Measurements from ENCODE around the gene NXPH1. TPM values are rescaled to one million over a fixed set of nuclear protein-coding genes. Genes with fewer than 3 reads are reported as not detected.

NXPH1 gene
- total RNA-seq, 3 donors from 2014 or later, result 0.08 TPM; not detected in 2

DNA sequence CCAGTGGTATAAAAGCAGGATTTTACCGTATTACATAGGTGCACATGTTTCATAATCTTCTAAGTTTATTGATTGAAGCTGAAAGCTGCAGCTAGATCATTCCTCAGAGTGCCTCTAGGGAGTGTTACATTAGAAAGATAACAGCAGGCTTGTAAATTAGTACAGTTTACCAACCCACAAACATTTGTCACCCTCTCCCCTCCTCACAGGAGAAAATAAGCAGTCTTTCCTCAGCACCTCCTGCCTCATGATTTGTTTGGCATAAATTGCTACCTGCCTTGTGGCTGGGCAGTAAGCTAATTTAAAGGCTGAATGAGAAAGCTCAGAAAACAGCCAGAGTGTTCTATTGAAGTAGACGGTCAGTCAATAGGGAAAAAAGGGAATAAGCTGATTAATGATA, 74.2 kb downstream of the NXPH1 start:
- ATAC-seq (no peak), DNase-seq (no peak)
- no peaks in the 10 kb centered on the region for H3K36me3 Mint-ChIP-seq (ENCODE audit: insufficient read depth)
- no peaks in the 10 kb centered on the region for H3K9me3 Mint-ChIP-seq
- H3K27me3 Mint-ChIP-seq (ENCODE audit: low read depth), result peaks cover 6% of the 10 kb centered on the region
- H3K4me3 Mint-ChIP-seq, result no peak overlapping the region
- H3K4me1 Mint-ChIP-seq (ENCODE audit: low read depth), result no peaks in the 10 kb centered on the region

DNA sequence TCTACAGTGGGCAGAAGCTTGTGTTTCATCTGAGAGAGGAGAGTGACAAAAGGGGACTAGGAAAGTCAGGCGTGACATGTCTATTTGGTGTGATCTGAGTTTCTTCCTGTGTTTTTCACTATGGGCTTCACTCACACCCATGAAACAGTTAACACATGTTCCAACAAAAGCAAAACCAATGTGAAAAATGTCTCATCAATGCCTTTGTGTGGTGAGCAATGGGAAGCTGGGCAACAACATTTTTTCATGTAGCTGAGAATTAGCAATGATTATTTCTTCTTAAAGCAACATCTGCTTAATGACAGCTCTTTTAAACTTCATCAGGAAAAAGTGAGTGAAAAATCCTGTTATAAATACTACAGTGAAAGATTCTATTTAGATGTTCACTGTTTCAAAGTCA, 76.2 kb downstream of the NXPH1 start:
- Mint-ChIP-seq H3K4me3 (no peak overlapping the region), H3K36me3 (ENCODE audit: insufficient read depth) (no peaks in the 10 kb centered on the region), H3K9me3 (no peaks in the 10 kb centered on the region), H3K4me1 (ENCODE audit: low read depth) (no peaks in the 10 kb centered on the region), H3K27me3 (ENCODE audit: low read depth) (peaks cover 6% of the 10 kb centered on the region)
- DNase-seq (no peak), ATAC-seq (no peak)

DNA sequence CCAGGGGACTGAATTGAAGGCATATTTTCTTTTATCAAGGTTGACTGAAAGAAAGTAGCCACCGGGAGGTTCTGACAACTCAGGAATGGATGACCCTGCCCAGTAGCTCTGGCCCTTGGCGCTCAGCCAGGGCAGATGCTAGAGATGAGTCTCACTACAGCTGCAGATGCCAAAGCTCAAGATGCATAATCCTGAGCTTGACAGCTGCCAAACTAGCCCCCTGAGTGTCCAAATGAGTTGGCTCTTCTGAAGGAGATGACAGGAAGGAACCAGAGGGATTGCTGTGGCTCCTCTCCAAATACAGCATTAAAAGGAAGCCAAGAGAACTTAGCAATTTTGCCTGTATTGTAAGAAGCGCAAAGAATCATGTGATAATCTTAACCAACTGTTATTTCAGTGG, 78.4 kb downstream of the NXPH1 start:
- H3K9me3 Mint-ChIP-seq, result no peaks in the 10 kb centered on the region
- H3K4me1 Mint-ChIP-seq (ENCODE audit: low read depth), result no peaks in the 10 kb centered on the region
- no peaks in the 10 kb centered on the region for H3K36me3 Mint-ChIP-seq (ENCODE audit: insufficient read depth)
- no peak overlapping the region for H3K4me3 Mint-ChIP-seq
- ATAC-seq (no peak), DNase-seq (no peak)
- H3K27me3 Mint-ChIP-seq (ENCODE audit: low read depth), result peaks cover 2% of the 10 kb centered on the region

DNA sequence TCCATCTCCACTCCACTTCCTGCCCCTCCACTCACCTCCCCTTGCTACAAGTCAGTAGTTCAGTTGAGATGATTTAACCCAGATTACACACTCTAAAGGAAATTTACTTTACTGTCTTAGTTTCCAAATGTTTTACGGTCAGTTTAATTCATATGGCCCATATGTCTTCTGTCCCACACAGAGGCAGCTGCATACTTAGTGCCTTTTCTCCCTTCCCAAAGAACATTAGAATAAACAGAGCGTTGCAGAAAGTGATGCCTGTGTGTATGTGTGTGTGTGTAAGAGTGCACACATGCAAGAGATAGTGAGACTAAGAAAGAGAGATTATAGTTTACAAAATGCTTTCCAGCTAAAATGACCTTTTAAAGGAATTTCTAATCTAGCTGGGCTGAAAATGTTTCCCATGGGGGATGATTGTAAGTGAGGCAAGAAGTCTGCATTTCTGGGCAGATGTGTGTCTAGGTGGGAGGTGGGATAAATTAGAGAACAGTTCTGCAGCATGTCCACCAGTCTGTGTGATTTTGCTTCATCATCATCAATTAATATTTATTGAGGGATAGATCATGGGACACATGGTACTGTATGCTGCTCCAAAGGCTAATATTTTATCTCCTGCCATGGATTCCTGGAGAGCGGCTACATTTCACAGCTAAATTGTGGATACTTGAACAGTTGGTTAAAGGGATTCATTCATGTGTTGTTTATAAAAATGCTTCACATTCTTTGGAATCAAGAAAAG, 81.5 kb downstream of the NXPH1 start:
- no peak overlapping the region for H3K4me3 Mint-ChIP-seq
- no peaks in the 10 kb centered on the region for H3K9me3 Mint-ChIP-seq
- no peak for DNase-seq
- H3K27me3 Mint-ChIP-seq (ENCODE audit: low read depth), result no peaks in the 10 kb centered on the region
- H3K4me1 Mint-ChIP-seq (ENCODE audit: low read depth), result no peaks in the 10 kb centered on the region
- ATAC-seq, result no peak
- no peaks in the 10 kb centered on the region for H3K36me3 Mint-ChIP-seq (ENCODE audit: insufficient read depth)

DNA sequence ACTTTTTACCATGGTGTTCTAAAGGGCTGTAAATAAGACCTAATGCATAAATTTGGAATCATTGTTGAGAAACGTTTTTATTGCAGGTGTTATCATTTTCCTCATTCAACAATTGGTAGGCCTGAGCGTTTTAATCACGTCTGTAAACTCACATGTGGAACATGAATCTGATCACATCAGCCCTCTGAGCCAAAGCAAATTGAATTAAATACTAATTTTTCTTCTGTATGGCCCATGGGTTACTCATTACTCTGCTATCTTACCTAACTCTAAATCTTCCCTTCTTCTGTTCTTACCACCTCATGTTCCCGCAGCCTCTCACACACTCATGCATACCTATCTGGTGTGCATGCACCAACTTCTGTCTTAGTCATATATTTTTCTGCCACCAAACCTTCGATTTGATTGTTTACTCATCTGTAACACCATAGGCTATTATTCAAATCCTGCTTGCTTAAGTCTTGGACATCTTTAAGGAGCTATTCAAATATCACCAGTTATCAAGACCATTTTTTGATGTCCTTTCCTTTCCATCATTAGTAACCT, 82.3 kb downstream of the NXPH1 start:
- Mint-ChIP-seq H3K4me3 (no peak overlapping the region), H3K27me3 (ENCODE audit: low read depth) (no peaks in the 10 kb centered on the region), H3K36me3 (ENCODE audit: insufficient read depth) (no peaks in the 10 kb centered on the region)

DNA sequence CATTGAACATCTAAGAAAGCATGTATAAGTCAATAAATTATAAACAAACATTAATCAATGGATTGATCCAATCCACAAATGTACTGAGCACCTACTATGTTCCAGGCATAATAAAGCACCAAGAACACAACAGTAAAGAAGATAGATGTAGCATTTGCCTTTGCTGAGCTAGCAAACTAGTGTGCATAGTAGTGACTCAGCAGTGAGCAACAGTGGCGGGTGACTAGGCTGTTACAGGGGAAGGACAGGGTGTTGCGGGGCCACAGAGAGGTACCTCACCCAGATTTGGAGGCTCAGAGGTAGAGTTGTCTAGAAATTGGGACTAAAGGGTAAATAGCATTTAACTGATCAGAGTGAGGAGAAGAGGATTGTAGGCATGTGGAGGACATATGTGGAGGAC, 83.6 kb downstream of the NXPH1 start:
- DNase-seq (no peak), ATAC-seq (no peak)
- Mint-ChIP-seq H3K9me3 (no peaks in the 10 kb centered on the region), H3K36me3 (ENCODE audit: insufficient read depth) (no peaks in the 10 kb centered on the region), H3K4me3 (no peak overlapping the region), H3K4me1 (ENCODE audit: low read depth) (no peaks in the 10 kb centered on the region), H3K27me3 (ENCODE audit: low read depth) (no peaks in the 10 kb centered on the region)

More for the DNA sequence above, 82.3 kb downstream of the NXPH1 start:
- ATAC-seq (no peak), DNase-seq (no peak)
- Mint-ChIP-seq H3K9me3 (no peaks in the 10 kb centered on the region), H3K4me1 (ENCODE audit: low read depth) (no peaks in the 10 kb centered on the region)

DNA sequence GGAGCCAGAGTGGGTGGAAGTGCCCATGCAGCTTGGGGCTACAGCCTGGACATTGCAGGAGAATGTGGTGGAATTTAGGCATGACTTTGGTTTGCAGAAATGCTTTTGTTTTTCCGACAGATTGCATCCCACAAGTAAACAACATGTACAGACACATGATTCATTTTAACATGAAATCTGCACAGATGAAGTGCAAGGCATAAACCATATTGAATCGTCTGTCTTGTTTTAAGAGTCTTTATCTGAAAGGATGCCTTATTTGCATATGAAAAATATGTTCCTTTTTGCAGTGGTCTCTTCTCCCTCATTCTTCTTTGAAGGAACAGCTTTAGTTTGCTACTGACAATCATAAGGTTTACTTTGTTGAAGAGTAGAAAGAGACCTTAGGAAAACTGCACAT, 94.9 kb downstream of the NXPH1 start:
- no peaks in the 10 kb centered on the region for H3K27me3 Mint-ChIP-seq (ENCODE audit: low read depth)
- DNase-seq, result no peak
- no peak for ATAC-seq
- H3K36me3 Mint-ChIP-seq (ENCODE audit: insufficient read depth), result no peaks in the 10 kb centered on the region
- H3K4me3 Mint-ChIP-seq, result no peak overlapping the region
- peaks cover 9% of the 10 kb centered on the region for H3K9me3 Mint-ChIP-seq
- H3K4me1 Mint-ChIP-seq (ENCODE audit: low read depth), result no peaks in the 10 kb centered on the region

DNA sequence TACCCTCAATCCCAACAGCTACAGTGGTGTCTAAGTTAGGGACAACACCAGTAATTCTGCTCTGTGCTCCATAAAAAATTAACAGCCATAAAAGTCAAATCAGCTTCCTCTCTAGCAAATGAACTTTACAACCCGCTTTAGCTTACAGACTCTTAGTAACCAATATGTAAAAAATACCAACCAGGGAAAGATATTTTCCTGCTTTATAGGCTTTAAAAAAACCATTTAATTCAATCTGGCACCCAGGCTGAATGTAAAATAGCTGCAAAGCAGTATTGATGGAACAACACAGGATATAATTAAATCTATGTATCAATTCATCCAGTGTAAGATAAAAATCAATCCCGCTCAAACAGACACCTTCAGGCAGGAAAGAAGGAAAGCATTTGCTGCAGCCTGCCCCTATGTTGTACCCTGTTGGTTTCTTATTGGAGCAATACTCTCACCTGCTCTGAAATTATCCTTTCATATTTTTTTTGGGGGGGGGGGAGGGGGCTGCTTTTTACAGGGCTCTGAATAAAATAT, 98.6 kb downstream of the NXPH1 start:
- Mint-ChIP-seq H3K9me3 (peaks cover 7% of the 10 kb centered on the region), H3K36me3 (ENCODE audit: insufficient read depth) (no peaks in the 10 kb centered on the region), H3K27me3 (ENCODE audit: low read depth) (no peaks in the 10 kb centered on the region), H3K4me3 (no peak overlapping the region), H3K4me1 (ENCODE audit: low read depth) (no peaks in the 10 kb centered on the region)
- ATAC-seq (no peak), DNase-seq (no peak)

DNA sequence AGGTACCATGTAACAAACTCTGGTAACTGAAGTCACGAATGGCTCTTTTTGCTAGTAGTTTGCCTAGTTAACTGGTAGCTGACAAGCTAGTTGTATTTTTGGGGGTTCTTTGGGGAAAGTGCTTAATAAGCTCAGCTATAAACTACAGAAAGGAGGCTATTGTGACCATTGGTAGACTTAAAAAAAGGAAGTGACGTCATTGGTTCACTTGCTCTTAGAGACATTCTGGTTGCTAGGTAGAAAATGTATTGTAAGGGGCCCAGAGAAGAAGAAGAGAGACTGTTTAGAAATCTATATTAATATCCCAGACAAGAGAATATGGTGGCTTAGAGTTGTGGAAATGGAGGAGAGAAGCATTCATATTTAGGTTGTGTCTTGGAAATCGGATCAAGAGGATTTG, 103.0 kb downstream of the NXPH1 start:
- Mint-ChIP-seq H3K9me3 (peaks cover 7% of the 10 kb centered on the region), H3K27me3 (ENCODE audit: low read depth) (no peaks in the 10 kb centered on the region), H3K36me3 (ENCODE audit: insufficient read depth) (no peaks in the 10 kb centered on the region), H3K4me1 (ENCODE audit: low read depth) (no peaks in the 10 kb centered on the region), H3K4me3 (no peak overlapping the region)
- DNase-seq, result no peak
- ATAC-seq, result no peak

DNA sequence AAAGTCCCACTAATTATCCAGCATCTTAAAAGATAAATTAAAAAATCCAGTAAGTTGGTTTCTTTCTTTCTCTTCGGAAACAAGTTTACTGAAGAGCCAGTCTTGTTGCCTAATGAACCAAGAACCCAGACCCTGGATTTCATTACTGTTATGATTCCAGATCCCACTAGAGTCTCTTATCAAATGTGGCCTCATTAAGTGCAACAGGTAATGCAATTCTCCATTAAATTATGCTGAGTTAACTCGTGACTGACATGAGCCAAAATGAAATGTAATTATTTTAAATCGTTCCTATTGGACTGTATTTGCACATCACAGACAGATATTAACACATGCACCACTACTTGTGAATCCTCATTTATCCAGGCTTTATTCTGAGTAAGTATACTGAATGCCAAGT, 115.6 kb downstream of the NXPH1 start:
- no peak for DNase-seq
- Mint-ChIP-seq H3K9me3 (no peaks in the 10 kb centered on the region), H3K4me1 (ENCODE audit: low read depth) (no peaks in the 10 kb centered on the region), H3K27me3 (ENCODE audit: low read depth) (no peaks in the 10 kb centered on the region), H3K36me3 (ENCODE audit: insufficient read depth) (no peaks in the 10 kb centered on the region), H3K4me3 (no peak overlapping the region)
- no peak for ATAC-seq

DNA sequence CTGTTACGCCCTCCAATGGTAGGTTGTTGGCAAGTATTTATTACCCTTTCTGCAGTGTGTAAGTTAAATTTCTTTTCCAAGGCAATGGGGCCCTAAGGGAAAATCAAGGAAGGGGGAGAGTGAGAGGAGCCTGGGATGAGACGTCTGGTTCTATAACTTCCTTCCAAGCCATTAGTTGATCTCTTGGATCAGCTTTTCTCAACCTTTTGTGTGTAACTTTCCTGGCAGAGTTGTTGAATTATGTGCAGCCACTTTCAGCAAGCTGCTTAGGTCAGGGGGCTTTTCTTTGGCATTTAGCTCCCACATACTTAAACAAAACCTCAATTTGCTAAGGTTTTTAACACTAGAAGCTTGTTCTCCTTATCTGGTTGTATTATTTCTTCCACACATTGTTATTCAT, 127.1 kb downstream of the NXPH1 start:
- H3K9me3 Mint-ChIP-seq, result no peaks in the 10 kb centered on the region
- no peaks in the 10 kb centered on the region for H3K36me3 Mint-ChIP-seq (ENCODE audit: insufficient read depth)
- no peak overlapping the region for H3K4me3 Mint-ChIP-seq
- ATAC-seq, result no peak
- no peak for DNase-seq
- H3K4me1 Mint-ChIP-seq (ENCODE audit: low read depth), result no peaks in the 10 kb centered on the region
- H3K27me3 Mint-ChIP-seq (ENCODE audit: low read depth), result no peaks in the 10 kb centered on the region

DNA sequence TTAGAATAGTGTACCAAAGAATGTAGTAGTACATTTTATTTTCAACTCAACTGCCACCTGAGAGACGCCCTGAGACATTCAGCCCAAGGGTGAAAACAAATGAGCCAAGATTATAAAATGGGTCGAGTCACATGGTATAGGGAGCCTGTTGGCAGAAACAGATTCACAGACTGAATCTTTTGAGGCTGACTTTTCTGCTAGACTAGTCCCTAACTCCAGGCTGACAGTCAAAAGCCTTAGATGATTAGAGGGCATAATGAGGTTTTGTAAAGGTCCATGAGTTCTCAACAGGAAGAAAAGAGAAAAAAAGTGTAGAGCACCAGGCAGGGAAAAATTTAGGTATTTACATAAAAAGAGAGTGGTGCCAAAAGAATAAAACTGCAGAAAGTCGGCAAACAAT, 128.0 kb downstream of the NXPH1 start:
- Mint-ChIP-seq H3K9me3 (no peaks in the 10 kb centered on the region), H3K36me3 (ENCODE audit: insufficient read depth) (no peaks in the 10 kb centered on the region), H3K4me1 (ENCODE audit: low read depth) (no peaks in the 10 kb centered on the region), H3K27me3 (ENCODE audit: low read depth) (no peaks in the 10 kb centered on the region), H3K4me3 (no peak overlapping the region)
- DNase-seq (no peak), ATAC-seq (no peak)

DNA sequence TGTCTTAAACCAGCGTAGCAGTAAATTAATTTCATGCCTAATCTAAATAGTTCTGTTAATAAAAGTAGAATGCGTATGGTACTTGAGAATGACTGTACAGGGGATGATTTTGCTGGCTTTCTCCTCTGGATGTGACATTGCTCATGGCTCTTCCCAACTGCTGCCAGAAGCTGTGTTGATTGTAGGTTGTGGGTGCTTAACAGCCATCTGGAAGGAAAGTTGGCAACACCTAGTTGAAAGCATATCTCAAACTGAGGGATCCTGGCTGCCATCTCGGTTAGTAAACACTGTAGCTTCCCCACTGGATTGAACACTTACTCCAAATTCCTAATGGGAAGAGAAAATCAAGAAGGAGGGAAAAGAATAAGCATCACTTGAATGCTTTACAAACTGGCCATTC, 130.9 kb downstream of the NXPH1 start:
- Mint-ChIP-seq H3K36me3 (ENCODE audit: insufficient read depth) (no peaks in the 10 kb centered on the region), H3K4me3 (no peak overlapping the region), H3K9me3 (no peaks in the 10 kb centered on the region), H3K27me3 (ENCODE audit: low read depth) (no peaks in the 10 kb centered on the region), H3K4me1 (ENCODE audit: low read depth) (no peaks in the 10 kb centered on the region)
- no peak for ATAC-seq
- DNase-seq, result no peak

DNA sequence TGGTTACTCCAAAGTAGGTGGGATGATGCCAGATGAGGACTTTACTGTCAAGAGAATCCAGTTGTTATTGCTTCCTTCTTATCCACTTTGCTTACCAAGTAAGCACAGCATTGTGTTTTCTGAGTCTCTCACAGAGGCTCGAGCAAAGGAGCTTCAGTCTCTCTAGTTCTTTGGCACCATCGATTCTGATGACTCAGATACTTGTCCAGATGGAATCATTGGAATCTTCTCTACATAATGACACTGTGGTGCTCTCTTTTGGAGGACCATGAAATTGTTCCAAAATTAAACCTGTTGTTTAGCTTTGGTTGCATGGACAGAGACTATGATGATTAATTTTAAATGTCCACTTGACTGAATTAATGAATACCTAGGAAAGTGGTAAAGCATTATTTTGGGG, 132.6 kb downstream of the NXPH1 start:
- DNase-seq (no peak), ATAC-seq (no peak)
- Mint-ChIP-seq H3K4me3 (no peak overlapping the region), H3K4me1 (ENCODE audit: low read depth) (no peaks in the 10 kb centered on the region), H3K36me3 (ENCODE audit: insufficient read depth) (no peaks in the 10 kb centered on the region), H3K27me3 (ENCODE audit: low read depth) (no peaks in the 10 kb centered on the region), H3K9me3 (peaks cover 4% of the 10 kb centered on the region)

DNA sequence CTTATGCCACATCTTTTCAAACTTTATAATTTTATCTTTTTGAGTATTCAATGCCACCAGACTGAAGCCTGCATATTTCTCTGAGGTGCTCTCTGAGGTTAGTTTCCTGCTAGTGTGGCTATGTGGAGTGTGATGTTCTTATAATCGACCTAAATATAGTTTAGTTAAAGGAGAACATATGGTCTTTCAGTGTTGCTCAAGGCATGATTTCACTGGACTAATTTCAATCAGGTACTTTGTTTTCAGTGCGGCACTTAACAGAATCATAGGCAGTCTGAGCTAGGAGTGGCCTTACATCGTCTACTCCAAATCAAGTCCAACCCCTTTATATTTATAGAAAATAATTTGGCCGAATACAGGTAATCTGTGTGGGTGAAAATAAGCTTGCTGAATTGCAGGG, 134.2 kb downstream of the NXPH1 start:
- H3K27me3 Mint-ChIP-seq (ENCODE audit: low read depth), result no peaks in the 10 kb centered on the region
- no peak for ATAC-seq
- H3K4me1 Mint-ChIP-seq (ENCODE audit: low read depth), result no peaks in the 10 kb centered on the region
- no peak for DNase-seq
- no peak overlapping the region for H3K4me3 Mint-ChIP-seq
- H3K36me3 Mint-ChIP-seq (ENCODE audit: insufficient read depth), result no peaks in the 10 kb centered on the region
- H3K9me3 Mint-ChIP-seq, result peaks cover 4% of the 10 kb centered on the region

Measured in activated T-cell treated with anti-CD3 and anti-CD28 coated beads, Interleukin-2, amount 50 U/mL, for 4 hours (primary cell).